Hematopoietic multipotent progenitor cell treated with erythropoietin and hydrocortisone succinate and interleukin-3 and kit ligand, for 4 days (in vitro differentiated cells): ENCODE measurements around the gene ANAPC2.
A peak's percentile ranks its signal among the peaks of the same experiment; 100 is the strongest.

Experiments used
- DNase-seq: peaks from one replicate; pipeline ENCODE4 v3.0.0-alpha.2; 2015

The ANAPC2 gene, protein sequence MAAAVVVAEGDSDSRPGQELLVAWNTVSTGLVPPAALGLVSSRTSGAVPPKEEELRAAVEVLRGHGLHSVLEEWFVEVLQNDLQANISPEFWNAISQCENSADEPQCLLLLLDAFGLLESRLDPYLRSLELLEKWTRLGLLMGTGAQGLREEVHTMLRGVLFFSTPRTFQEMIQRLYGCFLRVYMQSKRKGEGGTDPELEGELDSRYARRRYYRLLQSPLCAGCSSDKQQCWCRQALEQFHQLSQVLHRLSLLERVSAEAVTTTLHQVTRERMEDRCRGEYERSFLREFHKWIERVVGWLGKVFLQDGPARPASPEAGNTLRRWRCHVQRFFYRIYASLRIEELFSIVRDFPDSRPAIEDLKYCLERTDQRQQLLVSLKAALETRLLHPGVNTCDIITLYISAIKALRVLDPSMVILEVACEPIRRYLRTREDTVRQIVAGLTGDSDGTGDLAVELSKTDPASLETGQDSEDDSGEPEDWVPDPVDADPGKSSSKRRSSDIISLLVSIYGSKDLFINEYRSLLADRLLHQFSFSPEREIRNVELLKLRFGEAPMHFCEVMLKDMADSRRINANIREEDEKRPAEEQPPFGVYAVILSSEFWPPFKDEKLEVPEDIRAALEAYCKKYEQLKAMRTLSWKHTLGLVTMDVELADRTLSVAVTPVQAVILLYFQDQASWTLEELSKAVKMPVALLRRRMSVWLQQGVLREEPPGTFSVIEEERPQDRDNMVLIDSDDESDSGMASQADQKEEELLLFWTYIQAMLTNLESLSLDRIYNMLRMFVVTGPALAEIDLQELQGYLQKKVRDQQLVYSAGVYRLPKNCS

DNA sequence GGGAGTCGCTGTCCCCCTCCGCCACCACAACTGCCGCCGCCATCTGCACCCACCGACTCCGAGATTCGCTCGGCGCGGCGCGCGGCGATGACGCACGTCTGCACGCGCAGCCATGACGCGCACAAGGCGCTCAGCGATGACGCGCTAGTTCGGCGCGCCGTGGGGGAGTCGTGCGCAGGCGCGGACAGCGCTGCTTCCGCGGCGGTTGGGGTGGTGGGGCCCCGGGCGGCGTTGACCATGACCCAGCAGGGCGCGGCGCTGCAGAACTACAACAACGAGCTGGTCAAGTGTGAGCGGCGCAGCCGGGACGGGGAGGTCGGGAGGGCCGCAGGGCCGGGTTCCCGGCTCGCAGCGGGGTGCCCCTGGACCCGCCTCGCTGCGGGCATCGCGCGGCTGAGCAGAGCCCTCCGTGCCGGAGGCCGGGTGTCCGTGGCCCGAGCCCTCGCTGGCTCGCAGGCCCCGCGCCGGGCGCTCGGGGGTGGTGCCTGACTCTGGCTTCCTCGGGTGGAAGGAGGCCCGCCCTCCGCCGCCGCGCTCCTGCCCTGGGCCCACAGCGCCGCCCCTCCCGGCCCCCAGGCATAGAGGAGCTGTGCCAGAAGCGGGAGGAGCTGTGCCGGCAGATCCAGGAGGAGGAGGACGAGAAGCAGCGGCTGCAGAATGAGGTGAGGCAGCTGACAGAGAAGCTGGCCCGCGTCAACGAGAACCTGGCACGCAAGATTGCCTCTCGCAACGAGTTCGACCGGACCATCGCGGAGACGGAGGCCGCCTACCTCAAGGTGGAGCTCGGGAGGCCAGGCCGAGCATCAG lies at the start of gene ANAPC2, which contains the start of gene SSNA1:
ANAPC2 (minus strand) TSS at position 71 of the 807 bp plus-strand sequence; CDS start at position 43, 28 bp downstream.
SSNA1 (plus strand) TSS at position 187 of the 807 bp plus-strand sequence; CDS start at position 238, 51 bp downstream.
- peak; percentile 96 for DNase-seq

DNA sequence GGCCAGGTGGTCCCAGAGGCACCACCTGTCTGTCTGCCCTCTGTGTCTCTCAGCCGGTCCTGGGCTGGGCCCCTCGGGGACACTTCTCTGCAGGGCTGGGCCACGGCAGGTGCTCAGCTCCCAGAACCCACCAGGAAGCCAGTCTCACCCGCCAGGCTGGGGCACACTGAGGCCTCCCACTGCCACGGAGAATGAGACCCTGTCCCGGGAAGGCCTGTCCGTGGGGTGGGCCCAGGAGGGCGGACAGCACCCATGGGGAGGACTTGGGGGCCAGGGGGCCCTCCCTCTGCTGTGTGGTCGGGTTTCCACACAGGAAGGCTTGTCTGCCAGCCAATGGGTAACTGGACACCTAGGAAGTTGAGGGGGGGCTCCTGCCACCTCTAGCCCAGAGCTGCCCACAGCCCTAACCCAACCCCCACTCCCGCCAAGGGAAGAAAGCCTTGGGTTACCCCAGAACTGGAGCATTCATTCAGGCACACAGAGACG lies 48.6 kb upstream of the ANAPC2 start:
- DNase-seq = no peak

DNA sequence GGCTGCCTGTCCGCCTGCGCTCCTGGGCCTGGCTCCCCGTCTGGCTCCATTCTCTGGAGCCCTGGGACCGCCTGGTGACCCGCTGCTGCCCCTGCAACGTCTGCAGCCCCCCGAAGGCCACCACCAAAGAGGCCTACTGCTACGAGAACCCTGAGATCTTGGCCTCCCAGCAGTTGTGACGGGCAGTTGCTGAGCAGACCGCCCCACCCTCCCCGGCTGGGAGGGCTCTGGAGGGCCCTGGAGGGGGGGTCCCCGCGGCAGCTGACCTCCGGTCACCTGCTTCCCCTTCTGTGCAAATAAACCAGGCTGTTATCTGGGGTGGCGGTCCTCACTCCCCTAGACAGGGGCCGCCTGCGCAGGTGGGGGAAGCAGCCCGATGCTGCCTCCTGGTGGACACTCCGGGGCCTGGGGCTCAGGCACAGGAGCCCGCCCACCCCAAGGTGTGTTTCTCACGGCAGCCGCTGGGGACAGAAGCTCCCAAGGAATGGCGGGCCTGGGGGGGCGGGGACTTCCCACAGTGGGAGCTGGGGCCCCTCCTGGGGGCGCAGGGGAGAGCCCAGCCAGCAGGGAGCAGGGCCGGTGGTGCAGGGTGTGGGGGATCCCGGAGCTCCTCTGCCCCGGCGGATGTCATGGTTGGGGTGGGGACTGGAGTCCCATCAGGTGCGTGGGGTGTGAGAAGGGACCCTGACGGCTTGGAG lies 48.0 kb upstream of the ANAPC2 start:
- DNase-seq = peak; percentile 95

DNA sequence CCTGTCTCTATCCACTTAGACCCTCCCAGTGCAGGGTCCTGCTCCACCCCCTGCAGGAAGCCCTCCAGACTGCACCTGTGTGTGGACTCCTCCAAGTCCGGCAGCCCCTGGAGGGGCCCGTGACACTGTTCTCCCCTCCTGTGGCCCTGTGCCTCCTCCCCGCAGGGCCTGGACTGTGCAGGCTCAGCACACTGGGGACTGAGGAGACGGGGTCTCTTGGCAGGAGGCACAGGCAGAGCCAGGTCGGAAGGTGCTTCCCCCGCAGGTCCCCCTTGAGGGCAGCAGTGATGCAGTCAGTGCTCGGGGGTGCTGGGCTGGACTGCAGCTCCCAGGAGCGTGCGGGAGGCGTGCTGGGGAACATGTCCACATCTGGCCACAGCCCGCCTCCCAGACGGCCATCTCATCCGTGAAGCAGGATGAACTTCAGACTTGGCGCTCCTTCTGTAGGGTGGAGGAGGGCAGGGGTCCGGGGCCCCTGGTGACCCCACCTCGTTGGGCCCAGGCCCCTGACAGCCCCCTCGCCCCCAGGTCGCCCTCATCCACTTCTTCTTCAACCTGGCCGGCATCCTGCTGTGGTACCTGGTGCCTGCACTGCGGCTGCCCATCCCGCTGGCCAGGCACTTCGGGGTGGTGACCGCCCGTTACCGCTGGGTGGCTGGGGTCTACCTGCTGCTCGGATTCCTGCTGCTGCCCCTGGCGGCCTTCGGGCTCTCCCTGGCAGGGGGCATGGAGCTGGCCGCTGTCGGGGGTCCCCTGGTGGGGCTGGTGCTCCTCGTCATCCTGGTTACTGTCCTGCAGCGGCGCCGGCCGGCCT lies 47.3 kb upstream of the ANAPC2 start:
- no peak for DNase-seq

DNA sequence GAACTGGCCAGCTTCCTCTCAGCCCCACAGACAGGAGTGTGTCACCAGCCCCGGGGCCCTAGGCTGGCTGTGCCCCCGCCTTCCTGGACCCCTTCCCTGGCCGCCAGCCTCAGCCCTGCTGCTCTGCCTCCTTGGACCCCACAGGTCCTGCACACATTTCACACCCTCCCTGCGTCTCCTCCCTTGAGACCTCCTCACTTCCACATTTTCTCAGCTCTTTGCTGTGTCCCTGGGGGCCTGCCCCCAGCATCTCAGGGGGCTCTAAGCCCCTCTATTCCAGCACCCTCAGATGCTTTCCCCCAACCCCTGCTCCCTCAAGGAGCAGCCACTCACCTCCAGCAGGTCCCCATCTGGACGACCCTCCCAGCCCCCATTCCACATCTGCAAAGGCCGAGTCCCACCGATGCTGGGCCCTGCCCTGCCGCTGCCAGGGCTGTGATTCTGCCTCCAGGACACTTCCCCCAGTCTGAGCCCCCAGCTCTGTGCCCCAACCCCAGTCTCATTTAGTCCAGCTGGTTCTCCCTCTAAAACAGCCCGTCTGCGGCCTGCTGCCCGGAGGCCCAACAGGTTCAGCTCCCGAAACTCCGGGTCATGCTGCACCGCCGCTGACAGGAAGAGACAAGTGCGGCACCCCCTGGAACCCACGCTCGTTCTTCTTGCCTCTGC lies 46.5 kb upstream of the ANAPC2 start:
- DNase-seq = no peak

DNA sequence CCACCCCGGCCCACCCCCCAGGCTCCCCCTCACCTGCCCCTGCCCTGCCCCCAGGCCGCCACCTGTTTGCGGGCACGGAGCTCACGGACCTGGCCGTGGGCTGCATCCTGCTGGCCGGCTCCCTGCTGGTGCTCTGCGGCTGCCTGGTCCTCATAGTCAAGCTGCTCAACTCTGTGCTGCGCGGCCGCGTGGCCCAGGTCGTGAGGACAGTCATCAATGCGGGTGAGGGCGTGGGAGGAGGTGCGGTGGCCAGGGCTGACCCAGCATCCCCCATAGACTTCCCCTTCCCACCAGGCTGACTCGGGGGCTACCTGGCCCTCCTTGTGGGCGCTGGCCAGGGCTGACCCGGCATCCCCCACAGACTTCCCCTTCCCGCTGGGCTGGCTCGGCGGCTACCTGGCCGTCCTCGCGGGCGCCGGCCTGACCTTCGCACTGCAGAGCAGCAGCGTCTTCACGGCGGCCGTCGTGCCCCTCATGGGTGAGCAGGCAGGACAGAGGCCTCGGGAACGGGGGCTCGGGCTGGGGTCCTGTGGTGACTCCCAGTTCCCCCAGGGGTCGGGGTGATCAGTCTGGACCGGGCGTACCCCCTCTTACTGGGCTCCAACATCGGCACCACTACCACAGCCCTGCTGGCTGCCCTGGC lies 45.8 kb upstream of the ANAPC2 start:
- no peak for DNase-seq

DNA sequence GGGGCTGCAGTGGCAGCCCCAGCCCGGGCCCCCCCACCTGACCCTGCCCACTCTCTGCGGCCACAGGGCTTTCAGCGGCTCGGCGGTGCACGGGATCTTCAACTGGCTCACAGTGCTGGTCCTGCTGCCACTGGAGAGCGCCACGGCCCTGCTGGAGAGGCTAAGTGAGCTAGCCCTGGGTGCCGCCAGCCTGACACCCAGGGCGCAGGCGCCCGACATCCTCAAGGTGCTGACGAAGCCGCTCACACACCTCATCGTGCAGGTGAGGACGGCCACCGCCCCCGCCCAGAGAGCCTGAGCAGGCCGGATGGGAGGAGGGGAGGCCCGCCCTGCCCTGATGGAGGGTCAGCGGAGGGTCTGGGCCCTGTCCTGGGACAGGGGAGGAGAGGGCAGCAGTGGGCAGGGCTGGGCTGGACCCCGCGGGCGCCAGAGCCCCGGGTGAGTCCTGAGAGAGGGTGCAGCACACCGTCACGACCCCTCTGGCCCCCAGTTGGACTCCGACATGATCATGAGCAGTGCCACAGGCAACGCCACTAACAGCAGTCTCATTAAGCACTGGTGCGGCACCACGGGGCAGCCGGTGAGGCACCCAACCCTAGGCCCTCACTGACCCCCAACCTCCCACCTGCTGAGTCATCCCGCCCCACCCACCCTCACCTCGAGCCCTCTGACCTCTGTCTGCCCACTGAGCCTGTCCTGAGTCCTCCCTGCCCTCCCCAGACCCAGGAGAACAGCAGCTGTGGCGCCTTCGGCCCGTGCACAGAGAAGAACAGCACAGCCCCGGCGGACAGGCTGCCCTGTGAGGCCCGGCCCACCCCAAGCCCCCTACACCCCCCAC lies 45.0 kb upstream of the ANAPC2 start:
- DNase-seq = no peak

DNA sequence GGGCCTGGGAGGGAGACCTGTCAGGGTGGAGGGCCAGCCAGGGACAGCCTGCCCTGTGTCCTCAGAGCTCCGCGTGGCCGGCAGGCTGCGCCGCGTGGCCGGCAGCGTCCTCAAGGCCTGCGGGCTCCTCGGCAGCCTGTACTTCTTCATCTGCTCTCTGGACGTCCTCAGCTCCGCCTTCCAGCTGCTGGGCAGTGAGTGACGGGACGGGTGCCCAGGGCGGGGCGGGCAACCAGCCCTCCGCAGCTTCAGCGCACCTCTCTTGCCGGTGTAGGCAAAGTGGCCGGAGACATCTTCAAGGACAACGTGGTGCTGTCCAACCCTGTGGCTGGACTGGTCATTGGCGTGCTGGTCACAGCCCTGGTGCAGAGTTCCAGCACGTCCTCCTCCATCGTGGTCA lies 44.1 kb upstream of the ANAPC2 start:
- DNase-seq = no peak

DNA sequence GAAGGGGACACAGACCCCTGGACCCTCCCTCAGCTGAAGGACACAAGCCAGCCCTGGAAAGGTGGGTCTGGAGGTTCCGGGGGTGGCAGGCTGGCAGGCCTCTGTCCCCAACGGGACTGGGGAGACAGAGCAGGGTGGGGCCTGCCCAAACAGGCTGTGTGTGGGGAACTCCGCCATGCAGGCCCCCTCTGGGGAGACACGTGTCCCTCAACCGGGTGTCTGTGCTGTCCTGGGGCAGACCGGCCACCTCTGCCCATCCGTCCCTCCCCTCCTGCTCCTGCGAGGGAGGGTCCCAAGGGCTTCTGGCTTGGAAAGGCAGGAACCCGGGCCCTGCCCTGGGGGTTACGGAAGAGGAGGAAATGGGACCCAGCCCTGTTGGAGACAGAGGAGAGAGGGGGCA lies 43.7 kb upstream of the ANAPC2 start:
- no peak for DNase-seq

DNA sequence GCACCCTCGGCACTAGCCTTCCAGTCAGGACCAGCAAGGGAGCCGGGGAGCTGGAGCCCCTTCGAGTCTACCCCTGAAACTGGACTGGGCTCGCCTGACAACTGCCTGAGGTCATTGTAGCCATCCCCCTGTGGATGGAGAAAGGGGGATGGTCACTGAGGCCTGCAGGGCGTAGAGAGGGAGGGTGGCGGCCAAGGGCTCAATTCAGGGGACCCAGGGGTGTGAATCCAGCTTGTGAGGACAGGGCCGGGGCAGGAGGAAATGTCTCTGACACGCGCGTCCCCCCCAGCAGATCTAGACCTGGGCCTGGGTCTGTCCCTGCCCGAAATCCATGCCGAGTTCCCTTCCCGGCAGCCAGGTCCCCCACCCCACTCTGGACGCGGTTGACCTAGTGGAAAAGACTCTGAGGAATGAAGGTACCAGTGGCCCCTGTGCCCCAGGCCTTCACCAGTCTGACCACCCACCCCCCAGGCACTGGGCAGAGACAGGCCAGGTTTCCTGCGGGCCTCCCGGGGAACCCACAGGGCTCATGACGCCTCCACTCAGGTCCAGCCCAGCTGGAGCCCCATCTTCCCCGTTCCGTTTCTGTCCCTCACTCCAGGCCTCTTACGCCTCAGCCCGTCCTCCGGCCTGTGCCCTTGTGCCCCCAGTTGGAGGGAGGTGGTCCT lies 43.1 kb upstream of the ANAPC2 start:
- no peak for DNase-seq

DNA sequence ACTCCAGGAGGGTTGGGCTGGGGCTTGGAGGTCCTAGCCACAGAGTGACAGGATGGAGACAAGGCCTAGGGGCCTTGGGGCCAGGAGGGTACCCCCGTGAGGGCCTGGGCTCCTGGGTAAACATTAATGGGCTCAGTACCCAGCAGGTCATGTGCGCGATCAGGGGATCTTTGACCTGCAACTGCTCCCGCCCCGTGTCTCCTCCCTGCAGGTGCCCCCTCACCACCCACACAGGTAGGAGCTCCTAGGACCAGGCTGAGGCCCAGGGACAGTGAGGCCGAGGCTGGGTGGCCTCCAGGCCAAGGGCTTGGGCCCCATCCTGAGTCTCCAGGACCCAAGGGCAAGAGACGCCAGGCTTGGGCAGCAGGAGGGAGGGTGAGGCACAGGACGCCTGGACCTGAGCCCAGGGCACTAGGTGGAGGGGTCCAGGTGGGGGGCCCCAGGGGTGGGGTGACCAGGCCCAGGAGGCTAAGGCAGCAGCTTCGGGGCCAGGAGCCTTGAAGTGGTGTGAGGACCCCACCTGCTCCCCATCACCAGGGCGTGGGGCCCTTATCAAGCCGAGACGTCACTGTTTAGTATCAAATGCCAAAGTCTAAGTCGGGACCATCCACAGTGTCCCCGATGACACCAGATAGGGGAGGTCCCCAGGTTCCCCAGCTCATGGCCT lies 42.5 kb upstream of the ANAPC2 start, which contains the start of gene SLC34A3:
SLC34A3 (plus strand) TSS at position 197 of the 667 bp plus-strand sequence. CDS start 802 bp downstream, outside the sequence.
- no peak for DNase-seq

DNA sequence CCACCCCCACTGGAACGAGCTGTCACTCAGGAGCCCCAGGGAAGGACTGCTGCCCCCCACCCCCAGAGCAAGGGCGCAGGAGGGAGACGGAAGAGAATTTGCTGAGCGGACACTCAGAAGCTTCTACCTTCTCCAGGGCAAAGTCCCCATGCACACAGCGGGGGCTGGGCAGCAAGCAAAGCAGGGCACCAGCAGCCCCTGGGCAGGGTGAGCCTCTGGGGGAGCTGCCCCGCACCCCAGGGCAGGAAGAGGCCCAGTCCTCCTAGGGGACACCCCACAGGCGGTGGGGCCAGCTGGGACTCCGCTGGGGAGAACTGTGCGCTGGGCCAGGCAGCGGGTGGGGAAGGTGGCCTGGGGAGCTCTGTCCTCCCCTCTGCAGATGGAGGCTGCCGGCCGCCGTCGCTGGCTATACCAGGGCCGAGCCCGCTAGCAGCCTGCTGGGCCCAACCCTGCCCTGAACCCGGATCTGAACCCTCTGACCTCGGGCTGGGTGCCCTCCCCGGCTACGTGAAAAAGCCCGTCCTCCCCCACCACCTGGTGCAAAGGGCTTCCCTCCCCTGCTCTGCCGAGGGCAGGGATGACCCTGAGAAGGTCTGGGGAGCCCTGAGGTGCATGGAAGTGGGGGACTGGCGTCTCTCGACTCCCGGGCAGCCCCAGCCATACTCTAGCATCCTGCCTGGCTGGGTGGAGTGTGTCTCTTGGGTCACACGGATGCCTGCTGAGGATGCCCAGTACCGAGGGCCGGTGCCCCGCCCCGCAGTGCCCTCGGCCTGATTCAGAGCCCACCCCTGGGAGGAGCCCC lies 41.7 kb upstream of the ANAPC2 start:
- no peak for DNase-seq

DNA sequence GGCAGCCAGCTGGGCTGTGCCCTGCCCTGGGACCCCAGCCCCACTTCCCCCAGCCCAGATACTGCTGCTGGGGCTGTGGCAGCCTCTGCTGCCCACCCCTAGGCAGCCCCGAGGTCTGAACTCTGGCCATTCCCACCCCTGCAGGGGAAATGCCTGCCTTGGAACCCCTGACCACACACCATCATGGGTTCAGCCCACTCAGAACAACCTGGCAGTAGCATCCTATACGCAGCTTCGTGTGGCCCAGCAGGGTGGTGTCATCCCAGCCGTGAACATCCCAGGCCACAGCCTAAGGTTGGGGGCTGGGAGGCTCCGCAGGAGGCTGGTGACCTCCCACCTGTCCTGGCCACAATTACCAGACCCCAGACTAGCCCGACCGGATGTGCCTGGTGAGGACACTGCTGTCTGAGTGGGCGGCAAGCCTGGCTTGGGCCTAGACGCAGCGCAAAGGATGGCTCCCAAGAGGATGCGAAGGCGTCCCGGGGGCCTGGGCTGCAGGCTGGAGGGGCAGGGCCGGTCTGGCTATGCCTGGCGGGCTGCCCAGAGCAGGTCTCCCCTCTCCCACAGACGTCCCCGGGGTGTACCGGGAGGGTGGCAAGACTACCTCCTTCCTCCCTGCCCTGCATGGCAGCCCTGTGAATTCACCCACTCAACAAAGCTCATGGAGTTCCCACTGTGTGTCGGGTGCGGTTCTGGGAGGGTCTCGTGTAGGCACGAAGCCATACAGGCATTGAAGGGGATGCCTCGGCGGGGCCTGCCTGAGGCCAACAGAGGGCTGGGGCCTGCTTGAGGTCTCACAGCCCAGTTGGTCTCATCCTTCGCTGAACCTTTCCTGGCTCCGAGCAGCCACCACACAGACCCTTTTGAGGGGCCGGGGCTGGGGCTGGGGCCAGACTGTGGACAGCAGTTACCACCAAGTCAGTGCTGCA lies 40.9 kb upstream of the ANAPC2 start:
- DNase-seq = no peak

DNA sequence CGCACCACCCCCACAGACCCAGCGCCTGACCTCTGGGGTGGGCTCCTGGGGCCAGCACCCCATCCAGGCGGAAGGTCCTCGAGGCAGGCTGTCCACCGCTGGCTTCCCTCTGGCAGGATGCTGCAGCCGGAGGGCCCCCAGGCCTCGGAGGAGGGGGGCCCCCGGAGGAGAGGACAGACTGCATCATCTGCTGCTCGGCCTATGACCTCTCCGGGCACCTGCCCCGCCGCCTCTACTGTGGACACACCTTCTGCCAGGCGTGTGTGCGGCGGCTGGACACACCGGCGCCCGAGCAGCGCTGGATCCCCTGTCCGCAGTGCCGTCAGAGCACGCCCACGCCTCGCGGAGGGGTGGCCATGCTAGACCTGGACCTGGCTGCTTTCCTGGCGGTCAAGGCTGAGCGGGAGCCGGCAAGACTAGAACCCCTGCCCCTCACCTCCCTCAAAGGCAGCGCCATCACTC lies 40.2 kb upstream of the ANAPC2 start:
- no peak for DNase-seq

DNA sequence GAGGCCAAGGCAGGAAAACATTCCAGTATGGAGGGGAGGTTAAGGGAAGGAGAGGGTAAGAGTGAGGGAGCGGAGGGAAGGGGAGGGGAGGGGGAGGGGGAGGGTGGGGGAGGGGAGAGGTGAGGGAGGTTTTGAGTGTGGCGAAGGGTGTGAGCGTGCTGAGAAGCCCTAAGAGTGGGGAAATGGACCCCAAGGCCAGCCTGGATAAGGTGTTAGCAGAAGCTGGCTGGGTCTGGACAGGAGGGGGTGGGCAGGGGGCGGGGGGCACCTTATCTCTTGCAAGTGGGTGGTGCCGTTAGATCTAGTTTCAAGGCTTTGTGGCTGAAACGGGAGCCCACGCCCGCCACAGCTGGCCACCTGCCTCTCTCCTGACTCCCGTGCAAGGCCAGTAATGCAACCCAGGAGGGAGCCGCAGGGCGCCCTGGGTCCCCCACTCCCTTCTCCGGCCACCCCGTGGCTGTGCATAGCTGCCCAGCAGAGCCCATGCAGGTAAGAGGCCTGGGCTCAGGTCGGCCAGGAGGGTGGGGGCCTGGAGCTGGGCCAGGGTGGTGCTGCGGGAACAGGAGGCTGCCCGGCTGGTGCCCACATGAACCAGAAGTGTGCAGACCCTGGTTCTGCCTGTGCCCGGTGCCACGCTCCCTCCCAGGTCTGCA lies 39.6 kb upstream of the ANAPC2 start:
- DNase-seq = no peak
